Measurements from ENCODE around the gene RPS21.
"Not testable (repeated sequence)": the region's sequence is repeated elsewhere in the genome, so short reads cannot be mapped to it uniquely, and the experiment has no call there.

RPS21 gene

GRCh38 chr20:62424249-62425107 is 37.6 kb downstream of the RPS21 start:
- DNase-seq (ENCODE audit: low read depth in 2 of 2, low spot score in 1 of 2), result no peak

- no peak for DNase-seq (ENCODE audit: low read depth in 2 of 2, low spot score in 1 of 2)
These were observed 38.6 kb downstream of the RPS21 start for GRCh38 chr20:62425281-62426058.

GRCh38 chr20:62426059-62426348 is 39.1 kb downstream of the RPS21 start:
- not testable (repeated sequence) for DNase-seq (ENCODE audit: low read depth in 2 of 2, low spot score in 1 of 2)

- DNase-seq (ENCODE audit: low read depth in 2 of 2, low spot score in 1 of 2), result no peak
These were observed 39.8 kb downstream of the RPS21 start for GRCh38 chr20:62426699-62427131.

DNA sequence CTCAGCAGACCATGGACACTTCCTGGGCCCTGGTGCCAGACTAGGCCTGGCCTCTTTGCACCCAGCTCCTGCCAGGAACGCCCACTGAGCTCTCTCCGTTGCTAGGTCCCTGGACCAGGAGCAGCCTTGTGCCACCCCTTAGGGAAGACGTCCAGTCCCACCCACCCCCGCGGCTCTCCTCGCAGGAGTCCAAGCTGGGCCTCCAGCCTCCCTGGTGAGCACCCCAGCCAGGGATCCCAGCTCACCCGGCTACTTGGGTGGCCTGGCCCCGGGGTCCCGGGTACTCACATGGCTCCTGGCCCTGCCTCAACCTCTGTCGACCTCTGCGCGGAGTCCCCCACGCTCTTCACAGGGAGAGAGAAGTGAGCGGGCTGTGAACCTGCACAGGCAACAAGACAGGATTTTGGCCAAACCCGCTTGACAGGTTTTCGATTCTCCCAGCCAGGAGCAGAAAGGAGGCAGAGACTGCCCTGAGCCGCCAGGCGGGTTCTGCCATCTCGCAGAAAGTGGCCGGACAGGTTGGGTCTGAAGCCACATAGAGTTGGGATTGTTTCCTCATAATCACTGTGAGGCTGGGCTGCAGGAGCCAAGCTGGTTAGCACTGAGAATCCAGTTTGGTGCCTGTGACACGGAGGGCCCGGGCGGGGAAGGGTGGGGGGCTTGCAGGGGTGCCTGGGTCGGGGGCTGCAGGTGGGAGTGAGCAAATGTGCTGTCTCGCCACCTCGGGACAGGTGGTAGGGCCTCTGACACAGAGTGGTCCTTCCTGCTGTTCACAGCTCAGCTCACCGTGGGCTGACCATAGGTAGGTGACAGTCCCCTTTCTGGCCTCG is 40.5 kb downstream of the RPS21 start, which contains the start of gene RBBP8NL:
RBBP8NL (minus strand) TSS at position 368 of the 830 bp plus-strand sequence. CDS start 7,892 bp downstream, outside the sequence.
- DNase-seq (ENCODE audit: low read depth in 2 of 2, low spot score in 1 of 2), result no peak

- no peak for DNase-seq (ENCODE audit: low read depth in 2 of 2, low spot score in 1 of 2)
These were observed 41.1 kb downstream of the RPS21 start for GRCh38 chr20:62428002-62428372.

GRCh38 chr20:62428396-62429295 is 41.7 kb downstream of the RPS21 start:
- DNase-seq (ENCODE audit: low read depth in 2 of 2, low spot score in 1 of 2), result no peak

DNA sequence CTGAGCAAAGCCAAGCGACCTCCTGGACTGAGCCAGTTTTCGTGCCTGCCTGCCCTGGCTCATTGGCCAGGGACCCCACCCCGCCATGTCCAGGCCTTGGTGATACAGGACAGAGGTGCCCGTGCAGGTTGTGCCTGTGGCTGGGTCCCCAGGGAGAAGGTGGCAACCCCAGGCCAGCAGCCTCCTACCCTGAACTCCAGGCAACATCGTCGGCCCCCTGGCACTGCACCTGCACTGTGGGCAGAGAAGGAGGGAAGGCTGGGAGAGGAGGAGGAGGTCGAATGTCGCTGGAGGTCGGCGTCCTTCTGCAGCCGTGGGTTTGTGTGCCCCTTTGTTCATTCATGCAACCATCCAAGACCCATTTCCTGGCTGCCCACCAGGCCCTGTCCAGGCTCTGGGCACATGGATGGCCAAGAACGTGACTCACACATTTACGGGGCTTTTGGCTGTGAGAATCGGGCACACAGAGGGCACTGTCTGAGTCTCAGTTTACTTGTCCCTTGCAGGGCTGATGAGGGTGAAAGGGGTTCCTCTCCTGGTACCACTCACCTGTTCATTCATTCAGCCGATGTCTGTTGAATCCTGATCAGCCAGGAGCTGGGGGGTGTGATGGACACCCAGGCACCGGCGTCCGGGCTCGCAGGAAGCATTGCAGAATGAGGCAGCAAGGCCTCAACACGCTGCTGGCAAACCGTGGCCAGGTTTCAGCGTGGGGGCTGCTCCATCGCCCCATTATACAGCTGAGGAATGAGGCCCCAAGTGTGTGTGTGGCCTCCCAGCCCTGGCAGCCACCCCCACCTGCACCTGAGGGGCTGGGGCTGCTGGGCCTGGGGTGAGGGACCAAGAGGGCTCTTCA is 42.8 kb downstream of the RPS21 start:
- DNase-seq (ENCODE audit: low read depth in 2 of 2, low spot score in 1 of 2), result no peak

GRCh38 chr20:62430311-62430853 is 43.5 kb downstream of the RPS21 start:
- DNase-seq (ENCODE audit: low read depth in 2 of 2, low spot score in 1 of 2), result no peak

- no peak for DNase-seq (ENCODE audit: low read depth in 2 of 2, low spot score in 1 of 2)
These were observed 44.1 kb downstream of the RPS21 start for GRCh38 chr20:62430866-62431447.

DNA sequence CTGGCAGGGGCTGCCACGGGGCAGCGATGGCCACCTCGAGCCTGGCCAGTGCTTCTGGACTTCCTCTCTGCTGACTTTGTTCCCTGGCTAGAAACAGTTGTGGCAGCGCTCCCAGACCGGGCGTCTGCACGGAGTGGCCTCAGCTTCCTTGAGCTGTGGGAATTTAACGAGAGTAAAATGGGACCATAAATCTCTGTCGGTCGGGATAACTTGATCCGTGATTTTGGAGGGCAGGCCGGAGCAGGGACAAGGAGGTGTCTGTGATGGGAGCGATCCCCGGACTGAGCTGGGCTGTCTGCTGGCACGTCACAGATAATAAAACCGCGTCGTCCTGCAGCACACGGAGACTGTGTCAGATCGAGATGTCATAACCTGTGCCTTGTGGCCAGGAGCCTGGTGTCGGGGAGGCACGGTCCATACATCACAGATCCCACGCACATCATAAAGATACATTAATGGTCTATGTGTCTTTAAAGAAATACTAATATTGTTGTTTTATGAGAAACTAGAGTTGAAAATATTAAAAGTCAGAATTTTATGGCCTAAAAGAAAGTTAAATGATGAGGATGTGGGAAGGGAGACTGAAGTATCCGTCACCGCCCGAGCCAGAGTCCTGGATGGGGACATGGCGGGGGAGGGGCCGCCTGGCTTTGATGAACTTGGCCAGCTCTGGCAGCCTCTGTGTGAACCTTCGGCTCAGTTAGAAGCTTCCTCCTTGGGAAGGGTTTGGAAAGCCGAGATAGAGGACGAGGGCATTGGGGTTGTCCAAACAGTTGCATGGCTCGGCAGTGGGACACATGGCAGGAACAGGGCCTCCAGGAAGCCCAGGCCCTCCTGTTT is 47.0 kb downstream of the RPS21 start:
- DNase-seq (ENCODE audit: low read depth in 2 of 2, low spot score in 1 of 2), result no peak

DNA sequence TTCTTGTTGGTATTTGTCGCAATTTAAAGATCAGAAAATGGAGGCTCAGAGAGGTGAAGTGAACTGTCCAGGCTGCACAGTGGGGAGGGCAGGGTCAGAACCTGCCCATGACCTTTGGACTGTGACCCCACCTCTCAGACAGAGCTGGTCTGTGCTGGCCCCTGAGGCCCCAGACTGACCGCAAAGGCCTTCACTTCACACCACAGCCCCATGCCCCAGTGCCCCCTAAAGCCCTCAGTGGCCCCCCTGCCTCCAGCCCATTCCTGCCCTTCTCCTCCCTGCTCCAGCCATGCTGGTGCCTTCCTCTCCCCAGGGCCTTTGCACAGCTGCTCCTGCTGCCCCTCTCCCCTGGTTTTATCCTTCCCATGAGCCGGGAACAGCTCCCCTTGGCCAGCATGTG is 49.8 kb downstream of the RPS21 start:
- DNase-seq (ENCODE audit: low read depth in 2 of 2, low spot score in 1 of 2), result no peak

- DNase-seq (ENCODE audit: low read depth in 2 of 2, low spot score in 1 of 2), result no peak
These were observed 50.6 kb downstream of the RPS21 start for GRCh38 chr20:62437496-62437895.

GRCh38 chr20:62437927-62438326 is 51.0 kb downstream of the RPS21 start:
- DNase-seq (ENCODE audit: low read depth in 2 of 2, low spot score in 1 of 2), result no peak

All from stimulated activated CD8-positive, alpha-beta memory T cell treated with anti-CD3 and anti-CD28 coated beads, Interleukin-4, amount 100 ng/mL, for 4 hours (primary cell).